OCI-LY3 (cell line): ENCODE results near the gene MAP7D3.

Experiments
- EZH2phosphoT487 ChIP-seq: fragments of 200-600 bp; shearing (Covaris generic); IDR thresholded peaks from 2 replicates; pipeline ENCODE4 v1.6.1; 2018; ENCODE audit warnings: antibody characterized with exemption, mixed run types, low read depth
- TF ChIP-seq, protein P1 (sequence below): fragments of 200-600, 300-600 bp; sonication (generic); IDR thresholded peaks from 2 replicates; pipeline ENCODE4 v1.5.1; 2014; ENCODE audit warnings: antibody characterized with exemption, low read length, low read depth

DNA sequence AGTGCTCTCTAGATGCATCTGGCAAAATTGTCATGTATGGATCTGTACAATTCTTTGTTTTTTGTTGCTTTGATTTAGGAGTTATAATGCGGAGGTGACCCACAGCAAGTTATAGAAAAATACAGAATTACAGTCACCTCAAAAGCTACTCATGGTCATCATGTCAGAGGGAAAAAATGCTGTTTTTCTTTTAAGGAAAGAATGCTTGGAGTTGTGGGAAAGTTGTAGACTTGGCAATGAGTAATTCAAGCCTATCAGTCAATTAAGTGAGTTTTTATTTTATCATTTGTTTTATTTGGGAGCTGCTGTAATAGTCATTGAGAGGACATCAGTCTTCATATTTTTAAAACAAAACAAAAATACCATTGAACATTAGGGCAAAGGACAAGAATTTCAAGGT lies 87.5 kb downstream of the MAP7D3 start:
- TF ChIP-seq, protein P1, sequence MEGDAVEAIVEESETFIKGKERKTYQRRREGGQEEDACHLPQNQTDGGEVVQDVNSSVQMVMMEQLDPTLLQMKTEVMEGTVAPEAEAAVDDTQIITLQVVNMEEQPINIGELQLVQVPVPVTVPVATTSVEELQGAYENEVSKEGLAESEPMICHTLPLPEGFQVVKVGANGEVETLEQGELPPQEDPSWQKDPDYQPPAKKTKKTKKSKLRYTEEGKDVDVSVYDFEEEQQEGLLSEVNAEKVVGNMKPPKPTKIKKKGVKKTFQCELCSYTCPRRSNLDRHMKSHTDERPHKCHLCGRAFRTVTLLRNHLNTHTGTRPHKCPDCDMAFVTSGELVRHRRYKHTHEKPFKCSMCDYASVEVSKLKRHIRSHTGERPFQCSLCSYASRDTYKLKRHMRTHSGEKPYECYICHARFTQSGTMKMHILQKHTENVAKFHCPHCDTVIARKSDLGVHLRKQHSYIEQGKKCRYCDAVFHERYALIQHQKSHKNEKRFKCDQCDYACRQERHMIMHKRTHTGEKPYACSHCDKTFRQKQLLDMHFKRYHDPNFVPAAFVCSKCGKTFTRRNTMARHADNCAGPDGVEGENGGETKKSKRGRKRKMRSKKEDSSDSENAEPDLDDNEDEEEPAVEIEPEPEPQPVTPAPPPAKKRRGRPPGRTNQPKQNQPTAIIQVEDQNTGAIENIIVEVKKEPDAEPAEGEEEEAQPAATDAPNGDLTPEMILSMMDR: no peak
- no peak for TF ChIP-seq EZH2phosphoT487
